CD1c-positive myeloid dendritic cell (primary cell): ENCODE measurements around the gene COMMD9.

ENCODE experiments used
- DNase-seq: peaks from one replicate; pipeline ENCODE4 v3.0.0-alpha.2; 2016; ENCODE audit errors: extremely low spot score

COMMD9 gene

DNA sequence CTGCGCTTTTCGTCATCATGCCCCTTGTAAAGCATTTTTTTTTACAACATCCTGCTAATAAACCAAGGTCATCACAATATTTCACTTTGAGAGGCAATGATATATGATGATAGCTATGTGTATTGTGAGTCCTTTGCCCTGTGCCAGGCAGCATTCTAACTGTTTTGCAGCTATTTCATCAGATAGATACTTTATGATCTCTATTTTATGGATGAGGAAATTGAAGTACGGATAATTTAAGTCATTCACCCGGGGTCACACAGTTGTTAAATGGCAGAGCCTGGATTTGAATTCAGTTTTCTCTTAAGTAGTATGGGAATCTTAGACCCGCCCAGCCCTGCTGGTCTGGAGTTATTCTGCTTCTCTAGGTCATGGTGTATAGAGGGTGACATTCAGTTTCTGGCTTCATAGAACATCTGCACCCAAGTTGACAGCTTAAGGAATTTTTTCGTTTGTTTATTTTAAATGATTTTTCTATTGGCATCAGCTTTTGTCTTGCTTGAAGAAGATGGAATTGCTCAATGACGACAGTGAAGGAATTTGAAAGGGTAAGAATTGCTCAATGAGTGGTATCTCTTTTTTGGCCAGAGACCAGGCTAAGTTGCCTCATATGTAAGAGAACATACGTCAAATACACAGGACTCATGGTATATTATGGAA is 7.8 kb upstream of the COMMD9 start:
- DNase-seq: peak; percentile 13

GRCh38 chr11:36295926-36296325 is 6.7 kb upstream of the COMMD9 start, which contains the start of gene PRR5L:
Gene PRR5L (plus strand): TSS chr11:36296288. CDS start chr11:36401122, 104,834 bp downstream.
- no peak for DNase-seq

GRCh38 chr11:36292311-36292722 is 3.1 kb upstream of the COMMD9 start:
- peak; percentile 89 for DNase-seq

DNA sequence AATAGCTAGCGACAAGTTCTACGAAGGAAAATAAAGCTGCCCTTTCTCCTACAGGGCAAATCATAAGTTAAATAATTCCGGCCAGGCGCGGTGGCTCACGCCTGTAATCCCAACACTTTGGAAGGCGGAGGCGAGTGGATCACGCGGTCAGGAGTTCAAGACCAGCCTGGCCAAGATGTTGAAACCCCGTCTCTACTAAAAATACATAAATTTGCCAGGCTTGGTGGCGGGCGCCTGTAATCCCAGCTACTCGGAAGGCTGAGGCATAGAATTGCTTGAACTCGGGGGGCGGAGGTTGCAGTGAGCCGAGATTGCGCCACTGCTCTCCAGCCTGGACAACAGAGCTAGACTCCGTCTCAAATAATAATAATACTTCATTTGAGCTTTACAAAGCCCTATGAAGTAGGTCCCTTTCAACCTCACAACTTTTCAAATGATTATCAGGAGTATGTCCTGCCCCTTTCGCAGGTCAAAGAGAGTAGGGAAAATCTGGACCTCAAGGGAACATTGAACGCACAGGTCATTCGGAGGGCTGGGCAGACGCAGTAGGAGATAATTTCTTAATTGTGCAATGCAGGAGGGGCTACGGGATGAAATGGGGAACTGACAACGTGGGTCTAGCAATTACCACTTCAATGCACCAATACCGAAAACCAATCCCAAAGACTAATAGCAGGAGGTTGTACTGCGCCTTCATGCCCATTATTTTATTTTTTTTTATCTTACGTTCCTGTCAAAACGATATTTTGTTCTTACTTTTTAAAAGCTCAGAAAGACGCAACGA is 590 bp downstream of the COMMD9 start:
- peak; percentile 73 for DNase-seq

GRCh38 chr11:36282926-36283325 is 6.3 kb downstream of the COMMD9 start:
- no peak for DNase-seq

GRCh38 chr11:36281850-36282249 is 7.4 kb downstream of the COMMD9 start:
- DNase-seq: no peak

GRCh38 chr11:36280531-36280930 is 8.7 kb downstream of the COMMD9 start:
- no peak for DNase-seq

GRCh38 chr11:36278531-36279282 is 10.5 kb downstream of the COMMD9 start:
- no peak for DNase-seq

- no peak for DNase-seq
These were observed 14.8 kb downstream of the COMMD9 start for GRCh38 chr11:36274414-36274813.

- no peak for DNase-seq
These were observed 16.1 kb downstream of the COMMD9 start for GRCh38 chr11:36273110-36273509.

GRCh38 chr11:36271794-36272407 is 17.3 kb downstream of the COMMD9 start:
- no peak for DNase-seq

GRCh38 chr11:36270701-36271100 is 18.5 kb downstream of the COMMD9 start:
- no peak for DNase-seq

GRCh38 chr11:36268337-36268985 is 20.8 kb downstream of the COMMD9 start:
- no peak for DNase-seq

- no peak for DNase-seq
These were observed 22.5 kb downstream of the COMMD9 start for GRCh38 chr11:36266767-36267166.

- peak; percentile 61 for DNase-seq
These were observed 23.2 kb downstream of the COMMD9 start for GRCh38 chr11:36265793-36266628.

DNA sequence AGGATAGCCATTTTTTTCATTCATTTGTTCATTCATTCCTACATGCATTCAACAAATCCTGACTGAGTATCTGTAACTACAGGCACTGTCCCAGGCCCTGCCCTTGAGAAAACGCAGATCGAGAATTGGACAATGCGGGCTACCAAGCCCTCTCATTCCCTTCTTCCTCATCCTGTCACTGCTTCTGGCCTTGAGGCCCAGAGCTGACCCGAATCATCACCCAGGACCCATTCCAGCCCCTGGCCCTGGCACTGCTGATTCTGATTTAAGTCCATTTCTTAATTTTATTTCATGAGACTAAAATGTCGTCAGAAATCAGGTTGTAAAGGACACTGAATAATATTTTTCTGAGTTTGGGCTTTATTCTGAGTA is 24.3 kb downstream of the COMMD9 start:
- no peak for DNase-seq

- no peak for DNase-seq
These were observed 24.9 kb downstream of the COMMD9 start for GRCh38 chr11:36264011-36264972.

GRCh38 chr11:36261094-36261493 is 28.1 kb downstream of the COMMD9 start:
- DNase-seq: no peak

DNA sequence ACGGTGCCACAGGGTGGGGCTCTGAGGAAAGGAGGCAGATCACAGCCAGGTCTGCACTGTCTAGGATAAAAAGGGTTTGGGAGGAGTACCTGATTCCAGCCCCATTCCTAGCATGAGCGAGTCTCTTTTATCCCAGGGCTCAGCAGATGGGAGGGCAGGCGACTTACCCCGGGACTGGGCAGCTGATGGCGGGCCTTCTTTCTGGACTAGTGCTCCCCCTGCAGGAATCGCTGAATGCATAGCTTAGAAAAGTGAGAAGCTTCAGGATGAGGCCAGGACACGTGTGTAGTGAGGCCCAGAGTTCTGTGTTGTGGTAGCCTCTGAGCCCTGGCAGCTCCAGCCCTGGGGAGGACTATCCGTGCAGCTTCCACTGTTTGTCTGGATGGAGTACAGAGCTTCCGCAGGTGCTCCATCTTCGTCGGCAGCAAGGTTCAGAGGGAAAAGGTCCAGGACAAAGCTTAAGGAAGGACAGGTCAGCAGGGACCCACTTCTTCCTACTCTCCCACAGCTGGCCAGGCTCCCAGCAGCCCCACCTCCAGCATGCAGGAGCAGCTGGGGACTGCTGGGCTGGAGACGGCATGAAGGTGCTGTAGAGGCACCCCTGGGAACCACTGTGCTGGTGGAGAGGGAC is 30.4 kb downstream of the COMMD9 start:
- peak; percentile 53 for DNase-seq
